Natural killer cell (primary cell): ENCODE data around the gene CDC42BPA. TPM values are rescaled to one million over a fixed set of nuclear protein-coding genes. Genes with fewer than 3 reads are reported as not detected.

ENCODE experiments used
- ATAC-seq, 3 donors: fragments of 150-1000 bp in 2 of 3; fragments of 200-7000 bp in 1 of 3; cut with Tn5 transposase; 1 replicate in 1 of 3; 2 replicates in 2 of 3; pipeline ENCODE4 v1.10.0; 2021; ENCODE audit warnings: mild to moderate bottlenecking in 2 of 3, moderate library complexity in 2 of 3
- DNase-seq, 2 donors: peaks; one replicate each; pipeline versions ENCODE4 v3.0.0 to v3.0.0-alpha.2; 2013 to 2021; ENCODE audit warnings: mixed read lengths in 1 of 2
- H3K27ac ChIP-seq: one replicate; pipeline ENCODE4 v1.5.1; 2013; ENCODE audit warnings: mild to moderate bottlenecking, low read length
- H3K27me3 ChIP-seq: one replicate; pipeline ENCODE4 v1.6.1; 2013; ENCODE audit warnings: low read length; ENCODE audit not compliant: control insufficient read depth, insufficient read depth
- H3K36me3 ChIP-seq: one replicate; pipeline ENCODE4 v1.6.1; 2013; ENCODE audit warnings: low read length; ENCODE audit not compliant: control insufficient read depth, insufficient read depth
- H3K4me1 ChIP-seq: one replicate; pipeline ENCODE4 v1.6.1; 2013; ENCODE audit warnings: low read length; ENCODE audit not compliant: control insufficient read depth, insufficient read depth
- H3K4me3 ChIP-seq: one replicate; pipeline ENCODE4 v1.5.1; 2013; ENCODE audit warnings: low read length
- H3K9me3 ChIP-seq: one replicate; pipeline ENCODE4 v1.6.1; 2013; ENCODE audit warnings: low read length; ENCODE audit not compliant: control insufficient read depth, insufficient read depth
- H3K27ac Mint-ChIP-seq, 2 donors: one replicate each; pipeline ENCODE4 v1.8.0; 2022; ENCODE audit warnings: mild to moderate bottlenecking in 2 of 2, mixed read lengths in 2 of 2, moderate library complexity in 1 of 2
- H3K27me3 Mint-ChIP-seq, 2 donors: one replicate each; pipeline ENCODE4 v1.8.0; 2022; ENCODE audit warnings: low read depth in 2 of 2, mixed read lengths in 2 of 2
- H3K36me3 Mint-ChIP-seq: one replicate; pipeline ENCODE4 v1.8.0; 2022; ENCODE audit warnings: mixed read lengths
- H3K4me1 Mint-ChIP-seq, 2 donors: one replicate each; pipeline ENCODE4 v1.8.0; 2022; ENCODE audit warnings: mixed read lengths in 2 of 2
- H3K4me3 Mint-ChIP-seq: one replicate; pipeline ENCODE4 v1.8.0; 2022; ENCODE audit warnings: mild to moderate bottlenecking, moderate library complexity, mixed read lengths
- H3K9me3 Mint-ChIP-seq, 2 donors: one replicate each; pipeline ENCODE4 v1.8.0; 2022; ENCODE audit warnings: mixed read lengths in 2 of 2
- WGBS: methylation state at CpG from one replicate; pipeline ENCODE4 v1.1.7; 2013; ENCODE audit warnings: missing lambda C conversion rate; ENCODE audit not compliant: insufficient coverage; 5-methylcytosine and 5-hydroxymethylcytosine counted together
- intact Hi-C: fragments of 100-400 bp; cut with micrococcal nuclease; formaldehyde crosslinking; loops from one replicate; pipeline ENCODE4 v1.14.2; 2022
- total RNA-seq, 4 donors: library from RNA; stranded (reverse); fragments of 120-200 nt in 1 of 4; gene quantifications; one replicate each; pipeline versions ENCODE4 v1.2.3 to v1.2.4, GENCODE V29; 2013 to 2022
- TF ChIP-seq, protein P1 (sequence below): fragments of 200-600 bp; IDR thresholded peaks from one replicate; pipeline ENCODE4 v1.8.0; 2022; ENCODE audit warnings: antibody characterized with exemption

The CDC42BPA gene
- total RNA-seq, 3 donors from 2014 or later (not counting 1 experiment from before 2014, with no cell fraction given) = 0.14 to 2.4 (median 0.77) TPM

- no peaks in the 10 kb centered on the region for H3K9me3 Mint-ChIP-seq
- Histone ChIP-seq H3K4me3 (no peak overlapping the region), H3K4me1 (no peaks in the 10 kb centered on the region), H3K36me3 (no peaks in the 10 kb centered on the region), H3K27ac (no peak overlapping the region), H3K27me3 (no peaks in the 10 kb centered on the region), H3K9me3 (no peaks in the 10 kb centered on the region)
- DNase-seq (no peak), ATAC-seq (no peak)
- H3K36me3 Mint-ChIP-seq = no peaks in the 10 kb centered on the region
- TF ChIP-seq, protein P1, sequence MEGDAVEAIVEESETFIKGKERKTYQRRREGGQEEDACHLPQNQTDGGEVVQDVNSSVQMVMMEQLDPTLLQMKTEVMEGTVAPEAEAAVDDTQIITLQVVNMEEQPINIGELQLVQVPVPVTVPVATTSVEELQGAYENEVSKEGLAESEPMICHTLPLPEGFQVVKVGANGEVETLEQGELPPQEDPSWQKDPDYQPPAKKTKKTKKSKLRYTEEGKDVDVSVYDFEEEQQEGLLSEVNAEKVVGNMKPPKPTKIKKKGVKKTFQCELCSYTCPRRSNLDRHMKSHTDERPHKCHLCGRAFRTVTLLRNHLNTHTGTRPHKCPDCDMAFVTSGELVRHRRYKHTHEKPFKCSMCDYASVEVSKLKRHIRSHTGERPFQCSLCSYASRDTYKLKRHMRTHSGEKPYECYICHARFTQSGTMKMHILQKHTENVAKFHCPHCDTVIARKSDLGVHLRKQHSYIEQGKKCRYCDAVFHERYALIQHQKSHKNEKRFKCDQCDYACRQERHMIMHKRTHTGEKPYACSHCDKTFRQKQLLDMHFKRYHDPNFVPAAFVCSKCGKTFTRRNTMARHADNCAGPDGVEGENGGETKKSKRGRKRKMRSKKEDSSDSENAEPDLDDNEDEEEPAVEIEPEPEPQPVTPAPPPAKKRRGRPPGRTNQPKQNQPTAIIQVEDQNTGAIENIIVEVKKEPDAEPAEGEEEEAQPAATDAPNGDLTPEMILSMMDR = no peak
- no peak overlapping the region for H3K4me3 Mint-ChIP-seq
- H3K27me3 Mint-ChIP-seq = peaks cover 0 to 5% of the 10 kb centered on the region in 2 donors
- no peak overlapping the region for H3K27ac Mint-ChIP-seq
- no peaks in the 10 kb centered on the region for H3K4me1 Mint-ChIP-seq
- intact Hi-C loops = no loop called here
Observed at GRCh38 chr1:227299241-227299627, 19.1 kb downstream of the CDC42BPA start.

GRCh38 chr1:227298512-227299240, 19.6 kb downstream of the CDC42BPA start:
- Mint-ChIP-seq H3K27me3 (peaks cover 0 to 5% of the 10 kb centered on the region in 2 donors), H3K4me3 (no peak overlapping the region), H3K36me3 (no peaks in the 10 kb centered on the region), H3K9me3 (no peaks in the 10 kb centered on the region), H3K4me1 (no peaks in the 10 kb centered on the region), H3K27ac (no peak overlapping the region)
- H3K4me1 ChIP-seq = no peaks in the 10 kb centered on the region
- ATAC-seq = no peak
- no peaks in the 10 kb centered on the region for H3K9me3 ChIP-seq
- no peak overlapping the region for H3K4me3 ChIP-seq
- H3K36me3 ChIP-seq = no peaks in the 10 kb centered on the region
- no peak for DNase-seq
- WGBS = 45% methylated on average over 2 of the region's 3 CpGs
- intact Hi-C loops = no loop called here
- H3K27me3 ChIP-seq = no peaks in the 10 kb centered on the region
- no peak overlapping the region for H3K27ac ChIP-seq
- TF ChIP-seq, protein P1 = no peak

DNA sequence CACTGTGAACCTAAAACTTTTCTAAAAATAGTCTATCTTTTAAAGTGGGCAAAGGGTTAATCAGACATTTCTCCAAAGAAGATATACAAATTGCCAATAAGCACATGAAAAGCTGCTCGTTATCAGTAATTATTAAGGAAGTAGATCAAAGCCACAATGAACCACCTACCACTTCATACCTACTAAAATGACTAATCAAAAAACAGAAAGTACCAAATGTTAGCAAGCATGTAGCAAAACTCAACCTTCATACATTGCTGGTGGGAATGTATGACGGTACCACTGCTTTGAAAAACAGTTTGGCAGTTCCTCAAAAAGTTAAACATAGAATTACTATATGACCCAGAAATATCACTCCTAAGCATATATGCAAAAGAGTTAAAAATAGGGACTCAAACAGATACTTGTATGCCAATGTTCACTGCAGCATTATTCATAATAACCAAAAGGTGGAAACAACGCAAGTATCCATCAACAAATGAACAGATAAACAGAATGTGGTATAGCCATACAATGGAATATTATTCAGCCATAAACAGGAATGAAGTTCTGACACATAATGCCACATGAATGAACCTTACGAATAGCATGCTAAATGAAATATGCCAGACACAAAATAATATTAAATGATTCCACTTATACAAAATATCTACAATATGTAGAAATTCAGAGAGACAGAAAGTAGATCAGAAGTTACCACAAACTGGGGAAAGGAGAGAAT, 21.1 kb downstream of the CDC42BPA start:
- H3K27ac ChIP-seq = no peak overlapping the region
- no peak overlapping the region for H3K4me3 Mint-ChIP-seq
- no peak overlapping the region for H3K27ac Mint-ChIP-seq
- 54% methylated on average over 2 of the region's 4 CpGs for WGBS
- no peak for DNase-seq
- intact Hi-C loops = no loop called here
- no peaks in the 10 kb centered on the region for H3K9me3 Mint-ChIP-seq
- no peaks in the 10 kb centered on the region for H3K4me1 Mint-ChIP-seq
- H3K27me3 ChIP-seq = no peaks in the 10 kb centered on the region
- no peaks in the 10 kb centered on the region for H3K4me1 ChIP-seq
- H3K4me3 ChIP-seq = no peak overlapping the region
- H3K36me3 ChIP-seq = no peaks in the 10 kb centered on the region
- H3K9me3 ChIP-seq = no peaks in the 10 kb centered on the region
- no peaks in the 10 kb centered on the region for H3K36me3 Mint-ChIP-seq
- peaks cover 0 to 5% of the 10 kb centered on the region in 2 donors for H3K27me3 Mint-ChIP-seq
- ATAC-seq = no peak
- TF ChIP-seq, protein P1 = no peak
